HG03342 (cell line): ENCODE measurements around the gene ATP2B2.

Experiments used
- ATAC-seq: cut with Tn5 transposase; IDR thresholded peaks from one replicate; pipeline ENCODE4 v1.9.1; 2021; ENCODE audit warnings: mild to moderate bottlenecking, moderate library complexity; ENCODE audit not compliant: unreplicated experiment

The ATP2B2 gene

GRCh38 chr3:10496121-10496863, 9.1 kb downstream of the ATP2B2 start:
- ATAC-seq = no peak

- ATAC-seq = no peak
Measured at GRCh38 chr3:10495614-10496013, 9.8 kb downstream of the ATP2B2 start.

GRCh38 chr3:10495003-10495402, 10.4 kb downstream of the ATP2B2 start:
- ATAC-seq = no peak

- no peak for ATAC-seq
Measured at GRCh38 chr3:10494180-10494579, 11.2 kb downstream of the ATP2B2 start.

GRCh38 chr3:10493202-10493589, 12.2 kb downstream of the ATP2B2 start:
- ATAC-seq = no peak

GRCh38 chr3:10492364-10493201, 12.8 kb downstream of the ATP2B2 start:
- ATAC-seq = no peak

GRCh38 chr3:10489746-10490483, 15.5 kb downstream of the ATP2B2 start:
- ATAC-seq = no peak

GRCh38 chr3:10487988-10488633, 17.3 kb downstream of the ATP2B2 start:
- no peak for ATAC-seq

- ATAC-seq = no peak
Measured at GRCh38 chr3:10485806-10486205, 19.6 kb downstream of the ATP2B2 start.

GRCh38 chr3:10485380-10485779, 20.0 kb downstream of the ATP2B2 start:
- no peak for ATAC-seq

- ATAC-seq = no peak
Measured at GRCh38 chr3:10484709-10485108, 20.7 kb downstream of the ATP2B2 start.

- ATAC-seq = no peak
Measured at GRCh38 chr3:10483686-10484345, 21.6 kb downstream of the ATP2B2 start.

GRCh38 chr3:10483364-10483675, 22.1 kb downstream of the ATP2B2 start:
- ATAC-seq = no peak

- ATAC-seq = no peak
Measured at GRCh38 chr3:10482631-10483363, 22.6 kb downstream of the ATP2B2 start.

GRCh38 chr3:10480871-10481378, 24.5 kb downstream of the ATP2B2 start:
- no peak for ATAC-seq

GRCh38 chr3:10479311-10479710, 26.1 kb downstream of the ATP2B2 start:
- ATAC-seq = no peak

GRCh38 chr3:10475983-10476382, 29.4 kb downstream of the ATP2B2 start:
- no peak for ATAC-seq

- ATAC-seq = no peak
Measured at GRCh38 chr3:10474847-10475246, 30.5 kb downstream of the ATP2B2 start.

- no peak for ATAC-seq
Measured at GRCh38 chr3:10474275-10474646, 31.1 kb downstream of the ATP2B2 start.
